Measurements from ENCODE around the gene TRAPPC4. TPM values are rescaled to one million over a fixed set of nuclear protein-coding genes. Genes with fewer than 3 reads are reported as not detected.
A peak's percentile ranks its signal among the peaks of the same experiment; 100 is the strongest.

The TRAPPC4 gene
- total and polyA plus RNA-seq, 2 of the 8 experiments (the other 6 are each of a cell fraction or from before 2014, with no cell fraction given): 94.3 to 223 TPM

DNA sequence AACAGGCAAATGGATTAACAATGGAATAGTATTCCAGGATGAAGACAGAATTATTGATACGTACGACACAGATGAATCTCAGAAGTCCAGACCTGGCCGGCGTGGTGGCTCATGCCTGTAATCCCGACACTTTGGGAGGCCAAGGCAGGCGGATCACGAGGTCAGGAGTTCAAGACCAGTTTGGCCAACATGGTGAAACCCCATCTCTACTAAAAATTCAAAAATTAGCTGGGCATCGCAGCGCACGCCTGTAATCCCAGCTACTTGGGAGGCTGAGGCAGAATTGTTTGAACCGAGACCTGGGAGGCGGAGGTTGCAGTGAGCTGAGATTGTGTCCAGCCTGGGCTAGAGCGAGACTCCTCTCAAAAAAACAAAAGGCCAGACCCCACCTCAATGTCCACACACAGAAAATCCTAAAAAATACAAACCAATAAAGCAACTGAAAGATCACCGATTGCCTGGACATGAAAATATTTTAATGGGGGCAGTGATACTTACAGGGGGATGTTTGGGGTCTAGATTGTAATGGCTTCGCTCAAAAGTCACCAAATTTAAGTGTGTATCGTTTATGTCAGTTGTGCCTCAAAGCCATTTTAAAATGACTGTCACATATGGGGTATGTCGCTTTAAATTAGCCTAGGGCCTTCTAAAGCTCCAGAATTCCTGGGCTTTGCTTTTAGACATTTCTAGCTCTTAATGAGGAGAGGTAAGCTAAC lies 4.2 kb upstream of the TRAPPC4 start:
- Histone ChIP-seq H2BK20ac (ENCODE audit: low read length) (no peak overlapping the region), H2BK15ac (ENCODE audit: low read length) (no peak overlapping the region), H3K36me3 (ENCODE audit: control insufficient read depth in 2 of 4, insufficient read depth in 4 of 4, low read length in 3 of 4) (peaks cover 27 to 73% (median 51%) of the 10 kb centered on the region in 4 experiments), H4K20me1 (replicated peaks in 1 of 2; ENCODE audit: control insufficient read depth in 1 of 2, insufficient read depth in 2 of 2, low read length in 2 of 2) (peaks cover 3 to 4% of the 10 kb centered on the region in 2 experiments), H3K9me3 (ENCODE audit: insufficient read depth in 2 of 2, low read depth in 1 of 2, low read length in 1 of 2) (no peaks in the 10 kb centered on the region), H3K4me1 (replicated peaks in 1 of 4; ENCODE audit: control insufficient read depth in 3 of 4, insufficient read depth in 4 of 4, low read length in 3 of 4) (peaks cover 0 to 5% (median 2%) of the 10 kb centered on the region in 4 experiments; a peak in 2 of 7 replicates), H2BK12ac (ENCODE audit: low read depth, low read length) (no peak overlapping the region), H3K9ac (replicated peaks in 1 of 4; ENCODE audit: extremely low read depth in 1 of 4, low read depth in 3 of 4, low read length in 3 of 4) (no peak overlapping the region), H3K79me2 (ENCODE audit: control insufficient read depth in 1 of 2, insufficient read depth in 2 of 2, low read length in 2 of 2) (peaks cover 10 to 31% of the 10 kb centered on the region in 2 experiments; a peak in 3 of 4 replicates), H3K4me2 (ENCODE audit: insufficient read depth in 1 of 2, low read depth in 2 of 2, low read length in 2 of 2) (no peak overlapping the region), H3K18ac (ENCODE audit: extremely low read depth, low read length) (no peak overlapping the region), H4K5ac (ENCODE audit: insufficient read length, low read depth, low read length) (no peak overlapping the region), H3K14ac (ENCODE audit: insufficient read length) (no peak overlapping the region), H3K79me1 (ENCODE audit: low read depth, low read length) (no peaks in the 10 kb centered on the region; the same call in 1 of the 2 replicates), H2BK5ac (ENCODE audit: low read depth, low read length) (no peak overlapping the region), H2BK120ac (replicated peaks; ENCODE audit: low read depth, low read length) (no peak overlapping the region), H2AFZ (ENCODE audit: low read length) (no peak overlapping the region), H4K8ac (ENCODE audit: extremely low read depth, insufficient read depth, low read length) (no peak overlapping the region), H4K91ac (replicated peaks; ENCODE audit: insufficient read length, low read length) (no peak overlapping the region), H3K4me3 (ENCODE audit: extremely low read depth in 1 of 4, insufficient read depth in 2 of 4, low read depth in 3 of 4, low read length in 4 of 4) (no peak overlapping the region), H3K27me3 (replicated peaks in 1 of 4; ENCODE audit: control insufficient read depth in 3 of 4, extremely low read depth in 1 of 4, insufficient read depth in 3 of 4, low read length in 3 of 4) (no peaks in the 10 kb centered on the region), H3K23me2 (ENCODE audit: low read depth, low read length) (no peaks in the 10 kb centered on the region; the same call in 1 of the 2 replicates), H3K56ac (replicated peaks; ENCODE audit: insufficient read length, low read depth, low read length) (no peak overlapping the region), H3K23ac (ENCODE audit: insufficient read length) (no peak overlapping the region), H3K27ac (ENCODE audit: low read depth, low read length) (no peak overlapping the region), H3K4ac (replicated peaks; ENCODE audit: insufficient read length, low read depth, low read length) (no peak overlapping the region), H2AK5ac (ENCODE audit: low read depth, low read length) (no peak overlapping the region)
- DNase-seq (ENCODE audit: low read depth in 1 of 2, low spot score in 2 of 2) (no peak), FAIRE-seq (no peak)
- WGBS, 2 experiments (ENCODE audit: extremely low coverage in 1 of 2, insufficient coverage in 1 of 2, insufficient read length in 1 of 2, insufficient replicate concordance in 2 of 2, low coverage in 1 of 2, low lambda C conversion rate in 2 of 2, missing lambda C conversion rate in 1 of 2): 92% methylated on average over 17 of the region's 17 CpGs; no CpG with 5 or more reads in 1 of the 2 experiments
- POLR2A ChIA-PET (ENCODE audit: partially characterized antibody): interaction anchor here (0.6 to 18.5 kb wide), 12 partner anchors 13 to 411 kb away, joined by 3 to 264 read pairs (median 4); partner anchors contain the start of genes CENATAC, DPAGT1, HMBS and SLC37A4
- TF ChIP-seq POLR2AphosphoS5 (IDR thresholded peaks at IDR 0.05; ENCODE audit: low read depth, low read length) (peak; percentile 86), RBBP5 (IDR thresholded peaks at IDR 0.05; ENCODE audit: borderline replicate concordance, low read depth, low read length) (no peak), POLR2A (IDR thresholded peaks at IDR 0.05; ENCODE audit: control extremely low read depth in 1 of 2, low read depth in 2 of 2, low read length in 2 of 2) (peak in 1 of 2 experiments; percentile 76; a peak in 1 of 3 replicates)
- CTCF ChIA-PET (ENCODE audit: partially characterized antibody): interaction anchor here (1.1 to 2.0 kb wide), 3 partner anchors 15 to 28 kb away, joined by 4 to 5 read pairs (median 4); no protein-coding TSS in a partner anchor
